Activated CD4-positive, alpha-beta T cell treated with anti-CD3 and anti-CD28 coated beads, Interleukin-2, amount 10 ng/mL, durations not matched to agents 24 days and 14 days (primary cell): ENCODE results near the gene MEGF11. TPM values are rescaled to one million over a fixed set of nuclear protein-coding genes. Genes with fewer than 3 reads are reported as not detected.

ENCODE experiments used
- DNase-seq: peaks from one replicate; pipeline ENCODE4 v3.0.0; 2022
- H3K27ac Mint-ChIP-seq: one replicate; pipeline ENCODE4 v1.8.0; 2022; ENCODE audit warnings: mild to moderate bottlenecking, mixed read lengths
- H3K27me3 Mint-ChIP-seq: one replicate; pipeline ENCODE4 v1.8.0; 2022; ENCODE audit warnings: mixed read lengths
- H3K36me3 Mint-ChIP-seq: one replicate; pipeline ENCODE4 v1.8.0; 2022; ENCODE audit warnings: low read depth, mild to moderate bottlenecking, mixed read lengths
- H3K4me1 Mint-ChIP-seq: one replicate; pipeline ENCODE4 v1.8.0; 2021; ENCODE audit warnings: mixed read lengths
- H3K4me3 Mint-ChIP-seq: one replicate; pipeline ENCODE4 v1.8.0; 2022; ENCODE audit warnings: mild to moderate bottlenecking, moderate library complexity, mixed read lengths
- H3K9me3 Mint-ChIP-seq: one replicate; pipeline ENCODE4 v1.8.0; 2021; ENCODE audit warnings: mixed read lengths
- intact Hi-C: fragments of 100-400 bp; cut with micrococcal nuclease; formaldehyde crosslinking; loops from one replicate; pipeline ENCODE4 v1.15.1; 2023
- total RNA-seq: library from RNA; stranded (reverse); gene quantifications from 2 replicates; pipeline ENCODE4 v1.2.3, GENCODE V29; 2022

Gene MEGF11
- total RNA-seq, 1 donor from 2014 or later, result not detected

GRCh38 chr15:66196602-66197001, 56.9 kb downstream of the MEGF11 start:
- no peak overlapping the region for H3K4me3 Mint-ChIP-seq
- no peaks in the 10 kb centered on the region for H3K36me3 Mint-ChIP-seq
- intact Hi-C loops, result no loop called here
- H3K9me3 Mint-ChIP-seq, result no peaks in the 10 kb centered on the region
- peaks cover 2% of the 10 kb centered on the region for H3K27me3 Mint-ChIP-seq
- DNase-seq, result no peak
- no peak overlapping the region for H3K27ac Mint-ChIP-seq
- H3K4me1 Mint-ChIP-seq, result peaks cover 5% of the 10 kb centered on the region

GRCh38 chr15:66195621-66196230, 57.8 kb downstream of the MEGF11 start:
- no peak overlapping the region for H3K4me3 Mint-ChIP-seq
- peaks cover 5% of the 10 kb centered on the region for H3K4me1 Mint-ChIP-seq
- DNase-seq, result no peak
- no peak overlapping the region for H3K27ac Mint-ChIP-seq
- no peaks in the 10 kb centered on the region for H3K9me3 Mint-ChIP-seq
- no peaks in the 10 kb centered on the region for H3K36me3 Mint-ChIP-seq
- intact Hi-C loops, result no loop called here
- H3K27me3 Mint-ChIP-seq, result peaks cover 2% of the 10 kb centered on the region

DNA sequence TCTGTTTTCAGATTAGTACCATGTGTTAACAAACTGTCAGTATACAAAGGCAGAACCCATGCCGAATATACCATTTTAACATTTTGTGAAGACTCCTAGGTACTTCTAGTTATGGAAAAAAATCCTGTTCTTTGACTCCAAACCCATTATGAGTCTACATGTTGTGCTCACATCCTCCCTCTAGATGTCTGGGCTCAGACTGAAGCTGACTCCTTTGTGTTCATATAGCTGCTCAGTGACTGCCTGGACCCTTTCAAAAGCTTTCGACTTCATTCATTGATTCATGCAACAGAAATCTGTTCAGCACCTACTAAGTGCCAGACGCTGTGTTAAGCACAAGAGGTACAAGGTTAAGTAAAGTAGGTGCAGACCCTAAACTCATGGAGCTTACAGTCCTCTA, 60.5 kb downstream of the MEGF11 start:
- no peak overlapping the region for H3K27ac Mint-ChIP-seq
- no peaks in the 10 kb centered on the region for H3K9me3 Mint-ChIP-seq
- intact Hi-C loops, result no loop called here

DNA sequence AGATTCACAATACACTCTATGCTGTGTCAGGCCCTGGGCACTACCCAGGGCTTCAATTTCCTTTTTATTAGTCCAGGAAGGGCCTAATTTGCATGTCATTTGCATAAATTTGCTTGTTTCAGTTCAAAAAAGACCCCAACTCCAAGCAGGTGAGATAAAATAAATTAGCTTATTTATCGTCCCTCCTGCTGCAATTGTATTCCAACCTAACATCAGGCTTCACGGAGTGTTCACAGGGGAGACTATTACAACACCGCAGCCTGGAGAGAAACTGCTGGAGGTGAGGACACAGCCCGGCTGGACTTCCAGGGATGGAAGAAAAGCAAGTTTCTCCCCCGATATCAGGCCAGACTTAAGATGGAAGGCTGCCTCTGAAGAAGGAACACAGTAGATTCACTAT, 62.8 kb downstream of the MEGF11 start:
- DNase-seq, result no peak
- H3K27me3 Mint-ChIP-seq, result peaks cover 5% of the 10 kb centered on the region
- no peaks in the 10 kb centered on the region for H3K36me3 Mint-ChIP-seq
- H3K4me1 Mint-ChIP-seq, result no peaks in the 10 kb centered on the region
- no peak overlapping the region for H3K4me3 Mint-ChIP-seq
- no peak overlapping the region for H3K27ac Mint-ChIP-seq
- intact Hi-C loops, result no loop called here
- no peaks in the 10 kb centered on the region for H3K9me3 Mint-ChIP-seq

More for the DNA sequence above, 60.5 kb downstream of the MEGF11 start:
- H3K4me1 Mint-ChIP-seq, result peaks cover 5% of the 10 kb centered on the region
- H3K4me3 Mint-ChIP-seq, result no peak overlapping the region
- H3K27me3 Mint-ChIP-seq, result peaks cover 2% of the 10 kb centered on the region
- H3K36me3 Mint-ChIP-seq, result no peaks in the 10 kb centered on the region
- DNase-seq, result no peak

DNA sequence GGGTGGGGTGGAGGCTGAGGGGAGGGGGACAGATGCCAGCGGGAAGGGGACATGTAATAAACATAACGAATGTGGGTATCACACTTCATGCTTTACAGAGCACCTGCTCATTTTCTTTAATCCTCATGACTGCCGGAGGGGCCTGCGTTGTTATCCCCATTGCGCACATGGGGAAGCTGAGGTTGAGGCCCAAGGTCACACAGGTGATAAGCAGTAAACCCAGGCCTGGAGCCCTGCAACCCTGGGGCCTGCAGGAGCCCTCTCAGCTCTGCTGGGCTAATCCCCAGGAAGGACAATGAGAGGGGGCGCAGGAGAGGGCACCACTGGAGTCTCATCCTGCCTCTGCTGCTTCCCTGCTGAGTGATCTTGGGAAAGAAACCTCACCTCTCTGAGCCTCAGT, 64.3 kb downstream of the MEGF11 start:
- H3K4me1 Mint-ChIP-seq, result no peaks in the 10 kb centered on the region
- H3K36me3 Mint-ChIP-seq, result no peaks in the 10 kb centered on the region
- H3K27ac Mint-ChIP-seq, result no peak overlapping the region
- intact Hi-C loops, result no loop called here
- H3K9me3 Mint-ChIP-seq, result no peaks in the 10 kb centered on the region
- H3K27me3 Mint-ChIP-seq, result peaks cover 14% of the 10 kb centered on the region
- no peak for DNase-seq
- no peak overlapping the region for H3K4me3 Mint-ChIP-seq

GRCh38 chr15:66188464-66188863, 65.1 kb downstream of the MEGF11 start:
- Mint-ChIP-seq H3K4me3 (no peak overlapping the region), H3K9me3 (no peaks in the 10 kb centered on the region), H3K27me3 (peaks cover 18% of the 10 kb centered on the region), H3K27ac (no peak overlapping the region), H3K36me3 (no peaks in the 10 kb centered on the region), H3K4me1 (no peaks in the 10 kb centered on the region)
- intact Hi-C loops, result no loop called here
- DNase-seq, result no peak

DNA sequence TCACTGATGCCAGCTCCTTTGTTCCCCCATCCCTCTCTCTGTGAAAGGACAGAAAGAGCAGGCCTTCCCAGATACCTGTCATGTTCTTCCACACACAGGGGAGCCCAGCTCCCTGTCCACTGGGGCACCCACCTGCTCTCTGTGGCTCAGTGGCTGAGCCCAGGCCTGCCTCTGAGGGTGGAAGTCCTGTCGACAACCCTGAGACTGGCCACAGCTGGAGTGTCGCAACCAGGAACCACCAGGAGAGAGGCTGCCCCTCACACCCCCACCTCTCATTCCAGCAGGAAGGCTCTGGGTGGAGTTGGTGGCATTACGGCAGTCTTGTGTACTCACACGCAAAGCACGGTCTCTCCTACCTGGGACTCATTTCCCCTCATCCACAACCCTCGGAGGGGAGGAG, 66.3 kb downstream of the MEGF11 start:
- no peaks in the 10 kb centered on the region for H3K4me1 Mint-ChIP-seq
- no peak overlapping the region for H3K27ac Mint-ChIP-seq
- intact Hi-C loops, result no loop called here
- H3K36me3 Mint-ChIP-seq, result no peaks in the 10 kb centered on the region
- H3K27me3 Mint-ChIP-seq, result peaks cover 23% of the 10 kb centered on the region
- no peaks in the 10 kb centered on the region for H3K9me3 Mint-ChIP-seq
- H3K4me3 Mint-ChIP-seq, result no peak overlapping the region
- DNase-seq, result no peak

DNA sequence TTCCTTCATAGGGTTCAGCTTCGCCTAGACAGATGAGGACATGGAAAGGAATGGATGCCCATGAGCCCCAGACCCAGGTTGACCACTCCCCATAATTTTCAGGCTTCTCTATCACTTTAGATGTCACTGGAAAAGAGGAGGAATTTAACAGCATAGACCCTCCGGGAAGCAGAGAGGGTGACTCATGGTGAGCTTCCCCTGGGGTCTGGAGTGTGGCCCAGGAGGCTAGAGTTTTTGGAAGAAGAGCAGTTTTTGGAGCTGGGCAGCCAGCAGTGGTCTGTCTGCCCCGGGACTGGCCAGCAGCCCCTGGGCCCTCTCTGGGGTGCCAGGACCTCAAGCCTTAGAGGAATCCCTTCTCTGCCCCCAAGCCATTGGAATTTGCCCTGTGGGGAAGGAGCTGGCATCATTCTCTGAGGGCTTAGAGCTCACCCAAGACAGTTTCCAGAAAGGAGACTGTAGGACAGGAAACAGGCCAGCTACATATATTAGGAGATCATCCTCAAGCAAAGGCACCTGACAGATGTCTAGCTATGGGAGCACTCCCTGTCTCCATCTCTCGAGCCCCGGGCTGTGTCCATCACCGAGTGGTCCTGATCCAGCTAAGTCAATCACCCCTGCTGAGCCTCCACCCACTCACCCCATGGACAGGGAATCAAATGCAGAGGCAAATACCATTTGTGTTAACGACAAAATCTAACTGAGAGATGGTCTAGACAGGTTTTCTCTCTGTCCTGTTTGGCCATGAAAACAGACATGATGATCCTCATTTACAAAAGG, 67.3 kb downstream of the MEGF11 start:
- no peak for DNase-seq
- Mint-ChIP-seq H3K4me1 (no peaks in the 10 kb centered on the region), H3K9me3 (no peaks in the 10 kb centered on the region), H3K4me3 (no peak overlapping the region), H3K36me3 (no peaks in the 10 kb centered on the region), H3K27ac (no peak overlapping the region), H3K27me3 (peaks cover 24% of the 10 kb centered on the region)
- intact Hi-C loops, result no loop called here

DNA sequence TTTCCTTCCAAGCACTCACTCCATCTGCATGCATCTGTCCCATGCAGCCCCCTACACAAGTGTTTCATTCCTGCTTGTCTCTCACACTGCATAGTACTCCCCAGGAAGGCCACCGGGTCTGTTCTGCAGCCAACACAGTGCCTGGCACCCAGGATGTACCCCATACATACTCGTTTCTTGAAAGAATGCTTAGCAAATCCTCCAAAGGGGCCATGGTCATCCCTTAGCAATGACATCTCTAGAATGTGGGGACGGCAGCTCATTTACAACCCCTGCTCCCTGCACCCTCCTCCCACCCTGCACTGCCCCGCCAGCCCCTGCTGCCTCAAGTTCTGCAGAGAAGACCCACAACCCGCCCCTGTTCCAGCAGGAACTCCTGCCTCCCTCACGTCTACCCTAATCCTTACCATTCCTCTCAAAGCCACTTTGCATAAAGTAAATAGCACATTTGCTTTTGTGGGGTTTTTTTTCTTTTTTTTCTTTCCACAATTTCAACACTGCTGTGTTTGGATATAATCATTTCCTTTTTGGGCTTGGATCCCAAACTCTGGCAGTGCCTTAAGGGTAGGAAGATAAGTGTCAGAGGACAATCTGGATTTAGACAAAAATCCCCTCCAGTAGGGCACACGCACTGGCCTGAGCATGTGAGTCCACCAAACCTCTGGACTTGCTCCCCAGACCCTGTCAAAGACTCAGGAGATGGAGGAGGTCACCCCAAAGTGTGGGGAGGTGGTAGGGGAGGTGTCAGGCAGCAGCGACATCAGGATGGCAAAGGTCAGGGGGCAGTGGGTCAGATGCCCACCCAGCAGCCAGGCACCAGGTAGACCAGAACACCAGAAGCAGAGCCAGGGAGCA, 68.4 kb downstream of the MEGF11 start:
- Mint-ChIP-seq H3K9me3 (no peaks in the 10 kb centered on the region), H3K4me1 (no peaks in the 10 kb centered on the region), H3K36me3 (no peaks in the 10 kb centered on the region), H3K4me3 (no peak overlapping the region), H3K27ac (no peak overlapping the region), H3K27me3 (peaks cover 26% of the 10 kb centered on the region)
- DNase-seq, result no peak
- intact Hi-C loops, result no loop called here

DNA sequence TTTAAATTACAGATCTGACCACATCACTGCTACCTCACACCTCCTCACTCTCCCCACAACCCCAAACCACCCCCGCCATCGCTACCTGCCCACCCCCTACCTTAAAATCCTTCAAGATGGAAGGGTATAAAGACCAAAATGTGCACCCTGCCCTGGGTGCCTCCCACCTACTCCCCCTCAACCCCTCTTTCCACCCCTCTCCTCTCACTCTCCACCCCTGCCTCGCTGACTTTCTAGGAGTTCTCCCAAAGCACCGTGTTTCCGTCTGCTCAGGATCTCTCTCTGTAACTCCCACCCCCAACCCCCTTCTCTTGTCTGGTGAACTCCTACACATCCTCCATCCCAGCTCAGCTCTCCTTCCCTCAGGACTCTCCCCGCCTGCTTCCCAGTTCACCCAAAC, 69.1 kb downstream of the MEGF11 start:
- H3K9me3 Mint-ChIP-seq, result no peaks in the 10 kb centered on the region
- intact Hi-C loops, result no loop called here
- H3K4me3 Mint-ChIP-seq, result no peak overlapping the region
- H3K4me1 Mint-ChIP-seq, result no peaks in the 10 kb centered on the region
- no peak overlapping the region for H3K27ac Mint-ChIP-seq
- no peak for DNase-seq
- no peaks in the 10 kb centered on the region for H3K36me3 Mint-ChIP-seq
- H3K27me3 Mint-ChIP-seq, result peaks cover 26% of the 10 kb centered on the region

GRCh38 chr15:66180531-66181097, 72.9 kb downstream of the MEGF11 start:
- Mint-ChIP-seq H3K36me3 (no peaks in the 10 kb centered on the region), H3K4me3 (no peak overlapping the region), H3K27me3 (peaks cover 35% of the 10 kb centered on the region), H3K9me3 (no peaks in the 10 kb centered on the region), H3K4me1 (no peaks in the 10 kb centered on the region), H3K27ac (no peak overlapping the region)
- DNase-seq, result no peak
- intact Hi-C loops, result no loop called here

DNA sequence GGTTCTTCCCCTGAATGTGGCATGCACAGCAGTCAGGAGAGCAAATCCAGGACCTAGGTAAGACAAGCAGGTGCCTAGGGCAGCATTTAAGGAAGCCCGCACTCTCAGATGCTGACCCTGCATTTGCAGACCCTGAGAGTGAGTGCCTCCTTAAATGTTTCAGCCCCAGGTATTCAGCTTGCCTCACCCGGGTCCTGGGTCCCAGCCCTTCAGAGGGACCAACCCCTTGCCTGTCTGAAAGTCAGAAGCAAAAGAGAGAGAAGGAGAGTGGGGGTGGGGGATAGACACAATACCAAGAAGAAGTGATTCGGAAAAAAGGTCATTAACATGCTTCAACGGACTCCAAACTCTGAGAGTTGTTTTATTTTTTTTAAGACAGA, 75.0 kb downstream of the MEGF11 start:
- Mint-ChIP-seq H3K4me3 (no peak overlapping the region), H3K27me3 (peaks cover 36% of the 10 kb centered on the region)
- intact Hi-C loops, result no loop called here

GRCh38 chr15:66172324-66172980, 81.1 kb downstream of the MEGF11 start:
- no peak overlapping the region for H3K27ac Mint-ChIP-seq
- intact Hi-C loops, result no loop called here

More for the DNA sequence above, 75.0 kb downstream of the MEGF11 start:
- Mint-ChIP-seq H3K27ac (no peak overlapping the region), H3K9me3 (no peaks in the 10 kb centered on the region), H3K36me3 (no peaks in the 10 kb centered on the region), H3K4me1 (no peaks in the 10 kb centered on the region)
- DNase-seq, result no peak

More at GRCh38 chr15:66172324-66172980, 81.1 kb downstream of the MEGF11 start:
- no peak for DNase-seq
- H3K4me3 Mint-ChIP-seq, result no peak overlapping the region
- peaks cover 20% of the 10 kb centered on the region for H3K27me3 Mint-ChIP-seq
- no peaks in the 10 kb centered on the region for H3K9me3 Mint-ChIP-seq
- H3K36me3 Mint-ChIP-seq, result no peaks in the 10 kb centered on the region
- H3K4me1 Mint-ChIP-seq, result no peaks in the 10 kb centered on the region
